Endothelial cell of umbilical vein (primary cell): ENCODE data around the gene NDUFB6. TPM values are rescaled to one million over a fixed set of nuclear protein-coding genes. Genes with fewer than 3 reads are reported as not detected.
"Not testable (repeated sequence)": the region's sequence is repeated elsewhere in the genome, so short reads cannot be mapped to it uniquely, and the experiment has no call there.

Experiments used
- BruUV-seq: library from RNA; stranded (reverse); fragments of 400-500 nt; replicated peaks from 2 replicates; lab custom pipeline; 2021; lab: Mats Ljungman, UMichigan
- CTCF ChIA-PET: fragments of 300-600, 350-600 bp; sonication (Branson Sonifier 250); formaldehyde crosslinking; loops from one replicate; lab custom pipeline; 2021; ENCODE audit warnings: antibody characterized with exemption, inconsistent platforms; lab: Charles Lee
- POLR2A ChIA-PET: fragments of 300-600, 350-600 bp; sonication (Branson Sonifier 250); formaldehyde crosslinking; loops from one replicate; lab custom pipeline; 2021; ENCODE audit warnings: antibody characterized with exemption, inconsistent platforms; lab: Charles Lee
- DNase-seq: peaks from one replicate; pipeline ENCODE4 v3.0.0-alpha.2; 2011; ENCODE audit warnings: low read depth, low spot score
- FAIRE-seq: peaks from 2 replicates; lab custom pipeline; 2011; peaks lifted over from hg19 to GRCh38; lab: Jason Lieb, UNC
- H2AFZ ChIP-seq: 2 replicates; pipeline ENCODE4 v1.6.0; 2012; ENCODE audit warnings: low read depth, low read length, control low read depth, inconsistent platforms
- H3K27ac ChIP-seq: 2 replicates; pipeline ENCODE4 v1.5.1; 2011; ENCODE audit warnings: low read depth, mild to moderate bottlenecking, control low read depth, low read length, moderate library complexity; ENCODE audit not compliant: insufficient read depth
- H3K27me3 ChIP-seq, 2 experiments: 2 replicates each; pipeline versions ENCODE4 v1.6.0 to v1.6.1; 2011; ENCODE audit warnings: low read length in 2 of 2, mixed read lengths in 1 of 2; ENCODE audit not compliant: control insufficient read depth in 2 of 2, insufficient read depth in 2 of 2
- H3K36me3 ChIP-seq, 2 experiments: 2 replicates in 1 of 2; 3 replicates in 1 of 2; pipeline ENCODE4 v1.5.1; 2011; ENCODE audit warnings: low read length in 2 of 2, mild to moderate bottlenecking in 1 of 2, moderate library complexity in 1 of 2; ENCODE audit not compliant: control insufficient read depth in 2 of 2, insufficient read depth in 2 of 2; ENCODE audit errors: extremely low read depth in 1 of 2
- H3K4me1 ChIP-seq: 3 replicates; pipeline ENCODE4 v1.5.1; 2011; ENCODE audit warnings: mild to moderate bottlenecking, low read length; ENCODE audit not compliant: control insufficient read depth, insufficient read depth; ENCODE audit errors: extremely low read depth
- H3K4me2 ChIP-seq: 2 replicates; pipeline ENCODE4 v1.6.1; 2011; ENCODE audit warnings: low read length, control low read depth, mixed read lengths; ENCODE audit not compliant: insufficient read depth
- H3K4me3 ChIP-seq, 3 experiments: fragments of 200-600 bp in 1 of 3; sonication (generic), shearing (Covaris generic) in 1 of 3; replicated peaks in 1 of 3; 2 replicates each; pipeline ENCODE4 v1.5.1; 2011 to 2016; ENCODE audit warnings: control low read depth in 3 of 3, low read length in 3 of 3, mild to moderate bottlenecking in 2 of 3, inconsistent platforms in 1 of 3, low read depth in 1 of 3, moderate library complexity in 1 of 3; ENCODE audit not compliant: insufficient read depth in 1 of 3
- H3K79me2 ChIP-seq: 2 replicates; pipeline ENCODE4 v1.6.0; 2012; ENCODE audit warnings: low read length, inconsistent platforms; ENCODE audit not compliant: control insufficient read depth, insufficient read depth
- H3K9ac ChIP-seq: replicated peaks from 2 replicates; pipeline ENCODE3; 2011; ENCODE audit warnings: low read length, control low read depth; ENCODE audit not compliant: insufficient read depth; ENCODE audit errors: extremely low read depth
- H3K9me1 ChIP-seq: replicated peaks from 3 replicates; pipeline ENCODE4 v1.6.0; 2011; ENCODE audit warnings: mild to moderate bottlenecking, low read length; ENCODE audit not compliant: control insufficient read depth, insufficient read depth; ENCODE audit errors: extremely low read depth
- H3K9me3 ChIP-seq: replicated peaks from 2 replicates; pipeline ENCODE4 v1.5.1; 2012; ENCODE audit warnings: low read length, inconsistent platforms; ENCODE audit not compliant: control insufficient read depth, insufficient read depth
- H4K20me1 ChIP-seq: replicated peaks from 2 replicates; pipeline ENCODE3; 2011; ENCODE audit warnings: mild to moderate bottlenecking, low read length; ENCODE audit not compliant: control insufficient read depth, insufficient read depth; ENCODE audit errors: extremely low read depth
- GATA2 ChIP-seq: IDR thresholded peaks from 2 replicates; pipeline ENCODE4 v1.7.0; 2011; ENCODE audit warnings: low read depth, mild to moderate bottlenecking, moderate library complexity, mixed read lengths, low read length; ENCODE audit not compliant: insufficient read length, insufficient read depth
- dilution Hi-C: fragments of 300-500 bp; cut with MboI; formaldehyde crosslinking; loops from one replicate; pipeline ENCODE4 v1.15.0; 2019; ENCODE audit warnings: low sequenced_read_pairs; ENCODE audit not compliant: extremely low pct_ligation_motif_present
- intact Hi-C: fragments of 100-400 bp; cut with micrococcal nuclease; formaldehyde crosslinking; loops from one replicate; pipeline ENCODE4 v1.10.0; 2022
- polyA plus RNA-seq, 4 experiments: library from polyadenylated mRNA; depleted of rRNA in 3 of 4; stranded (reverse) in 3 of 4; unstranded in 1 of 4; fragments of >200 nt; gene quantifications; 2 replicates each; pipeline versions ENCODE4 v1.2.1 to v1.2.3, GENCODE V29; 2011 to 2012; ENCODE audit warnings: missing spikeins in 1 of 4
- total RNA-seq: library from RNA; stranded (reverse); gene quantifications from 2 replicates; pipeline ENCODE4 v1.2.3, GENCODE V29; 2021

The NDUFB6 gene
- total and polyA plus RNA-seq, 2 donors (not counting 3 experiments of a cell fraction or from before 2014, with no cell fraction given): 53.5 to 59.2 TPM

DNA sequence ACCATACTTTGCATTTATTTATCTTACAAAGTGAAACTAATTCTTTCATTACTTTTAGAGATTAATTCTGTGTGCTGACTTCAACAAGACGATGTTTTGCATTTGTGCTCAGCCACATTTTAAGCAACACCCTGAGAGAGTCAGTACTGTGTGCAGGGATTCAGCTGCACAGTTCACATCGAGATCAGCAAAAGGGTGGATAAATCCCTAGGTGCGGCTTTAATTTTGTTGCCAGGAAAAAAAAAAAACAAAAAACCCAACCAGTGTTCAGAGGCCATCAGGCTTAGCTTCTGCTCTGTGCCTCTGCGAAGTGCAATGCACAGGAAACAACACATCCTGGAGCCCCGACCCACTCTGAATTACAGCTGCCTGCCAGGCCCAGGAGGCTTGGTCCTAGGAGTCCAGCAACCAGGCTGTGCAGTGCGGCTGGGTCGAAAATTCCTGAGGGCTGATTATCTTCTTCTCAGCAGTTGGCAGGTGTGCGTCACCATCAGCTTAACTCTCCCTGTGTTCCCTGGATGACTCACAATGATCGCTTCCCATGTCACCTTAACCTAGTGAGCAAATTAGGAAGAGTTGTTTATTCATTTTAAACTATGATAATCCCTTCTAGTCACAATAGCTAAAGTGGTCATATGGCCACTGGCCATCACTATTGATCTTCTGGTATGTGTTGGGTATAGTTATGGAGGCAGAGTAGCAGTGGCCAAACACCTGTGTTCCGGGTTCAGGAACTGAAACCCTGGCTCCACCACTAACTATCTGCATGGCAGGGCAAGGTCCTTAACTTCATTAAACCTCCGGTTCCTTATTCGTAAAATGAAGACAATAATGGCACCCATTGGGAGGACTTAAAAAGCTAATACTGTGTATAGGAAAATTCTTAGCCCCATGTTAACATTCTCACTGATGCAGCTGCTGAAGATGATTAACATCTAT is 31.2 kb upstream of the NDUFB6 start:
- CTCF ChIA-PET: interaction anchor here (0.7 to 2.2 kb wide), 2 partner anchors 15 to 225 kb away, joined by 3 to 7 read pairs; no protein-coding TSS in a partner anchor
- Histone ChIP-seq H3K4me3 (no peak overlapping the region), H3K4me2 (no peak overlapping the region), H3K9me3 (no peaks in the 10 kb centered on the region), H3K27ac (no peak overlapping the region), H3K27me3 (peaks cover 2 to 9% of the 10 kb centered on the region in 2 experiments), H4K20me1 (no peaks in the 10 kb centered on the region), H2AFZ (no peak overlapping the region), H3K9me1 (no peaks in the 10 kb centered on the region), H3K4me1 (no peaks in the 10 kb centered on the region), H3K79me2 (no peaks in the 10 kb centered on the region), H3K9ac (no peak overlapping the region), H3K36me3 (no peaks in the 10 kb centered on the region)
- DNase-seq (no peak), FAIRE-seq (no peak)
- BruUV-seq: no TSS peak
- dilution Hi-C loops: no loop called here
- intact Hi-C loops: no loop called here
- TF ChIP-seq GATA2: no peak
- POLR2A ChIA-PET: no interaction called here

DNA sequence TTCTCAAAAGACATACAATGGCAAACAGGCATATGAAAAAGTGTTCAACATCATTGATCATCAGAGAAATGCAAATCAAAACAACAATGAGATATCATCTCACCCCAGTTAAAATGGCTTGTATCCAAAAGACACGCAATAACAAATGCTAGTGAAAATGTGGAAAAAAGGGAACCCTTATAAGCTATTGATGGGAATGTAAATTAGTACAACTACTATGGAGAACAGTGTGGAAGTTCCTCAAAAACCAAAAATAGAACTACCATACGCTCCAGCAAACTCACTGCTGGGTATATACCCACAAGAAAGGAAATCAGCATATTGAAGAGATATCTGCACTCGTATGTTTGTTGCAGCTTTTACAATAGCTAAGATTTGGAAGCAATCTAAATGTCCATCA is 26.1 kb upstream of the NDUFB6 start:
- H2AFZ ChIP-seq, H3K4me1 ChIP-seq, FAIRE-seq, H3K9ac ChIP-seq, H3K27ac ChIP-seq, H4K20me1 ChIP-seq, POLR2A ChIA-PET, DNase-seq, H3K79me2 ChIP-seq, intact Hi-C loops, H3K9me1 ChIP-seq, H3K9me3 ChIP-seq, H3K36me3 ChIP-seq, H3K27me3 ChIP-seq, BruUV-seq, H3K4me3 ChIP-seq, H3K4me2 ChIP-seq, dilution Hi-C loops: not testable (repeated sequence)
- CTCF ChIA-PET: interaction anchor here (0.6 to 1.3 kb wide), 3 partner anchors 10 to 401 kb away, joined by 3 to 4 read pairs (median 3); no protein-coding TSS in a partner anchor
